ENCODE results near the gene ZMYND15.
A peak's percentile ranks its signal among the peaks of the same experiment; 100 is the strongest.
"Not testable (repeated sequence)": the region's sequence is repeated elsewhere in the genome, so short reads cannot be mapped to it uniquely, and the experiment has no call there.

ZMYND15 gene

GRCh38 chr17:4693416-4693815 lies 46.2 kb upstream of the ZMYND15 start:
- Histone ChIP-seq H3K36me3 (ENCODE audit: insufficient read depth) (no peaks in the 10 kb centered on the region), H3K9ac (no peak overlapping the region), H2AFZ (ENCODE audit: low read depth) (no peak overlapping the region), H3K27ac (no peak overlapping the region), H3K79me2 (ENCODE audit: insufficient read depth, low read depth) (no peaks in the 10 kb centered on the region), H3K4me1 (ENCODE audit: low read depth, poor library complexity, severe bottlenecking) (peaks cover 19% of the 10 kb centered on the region), H3K27me3 (ENCODE audit: insufficient read depth, low read depth) (no peaks in the 10 kb centered on the region), H3K4me2 (no peak overlapping the region), H3K4me3 (IDR thresholded peaks at IDR 0.05; ENCODE audit: insufficient read depth, low read depth, low read length) (no peak overlapping the region), H4K20me1 (ENCODE audit: insufficient read depth) (no peaks in the 10 kb centered on the region)
- TF ChIP-seq, protein P1, sequence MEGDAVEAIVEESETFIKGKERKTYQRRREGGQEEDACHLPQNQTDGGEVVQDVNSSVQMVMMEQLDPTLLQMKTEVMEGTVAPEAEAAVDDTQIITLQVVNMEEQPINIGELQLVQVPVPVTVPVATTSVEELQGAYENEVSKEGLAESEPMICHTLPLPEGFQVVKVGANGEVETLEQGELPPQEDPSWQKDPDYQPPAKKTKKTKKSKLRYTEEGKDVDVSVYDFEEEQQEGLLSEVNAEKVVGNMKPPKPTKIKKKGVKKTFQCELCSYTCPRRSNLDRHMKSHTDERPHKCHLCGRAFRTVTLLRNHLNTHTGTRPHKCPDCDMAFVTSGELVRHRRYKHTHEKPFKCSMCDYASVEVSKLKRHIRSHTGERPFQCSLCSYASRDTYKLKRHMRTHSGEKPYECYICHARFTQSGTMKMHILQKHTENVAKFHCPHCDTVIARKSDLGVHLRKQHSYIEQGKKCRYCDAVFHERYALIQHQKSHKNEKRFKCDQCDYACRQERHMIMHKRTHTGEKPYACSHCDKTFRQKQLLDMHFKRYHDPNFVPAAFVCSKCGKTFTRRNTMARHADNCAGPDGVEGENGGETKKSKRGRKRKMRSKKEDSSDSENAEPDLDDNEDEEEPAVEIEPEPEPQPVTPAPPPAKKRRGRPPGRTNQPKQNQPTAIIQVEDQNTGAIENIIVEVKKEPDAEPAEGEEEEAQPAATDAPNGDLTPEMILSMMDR (conservative IDR thresholded peaks at IDR 0.05; ENCODE audit: low read depth, low read length) = no peak

- no peak overlapping the region for H3K4me2 ChIP-seq
- no peaks in the 10 kb centered on the region for H3K79me2 ChIP-seq (ENCODE audit: insufficient read depth, low read depth)
- no peaks in the 10 kb centered on the region for H3K27me3 ChIP-seq (ENCODE audit: insufficient read depth, low read depth)
- H3K4me1 ChIP-seq (ENCODE audit: low read depth, poor library complexity, severe bottlenecking) = peaks cover 19% of the 10 kb centered on the region
- no peaks in the 10 kb centered on the region for H3K36me3 ChIP-seq (ENCODE audit: insufficient read depth)
- no peaks in the 10 kb centered on the region for H4K20me1 ChIP-seq (ENCODE audit: insufficient read depth)
- H3K9ac ChIP-seq = no peak overlapping the region
- TF ChIP-seq, protein P1 (conservative IDR thresholded peaks at IDR 0.05; ENCODE audit: low read depth, low read length) = no peak
- no peak overlapping the region for H2AFZ ChIP-seq (ENCODE audit: low read depth)
- no peak overlapping the region for H3K4me3 ChIP-seq (IDR thresholded peaks at IDR 0.05; ENCODE audit: insufficient read depth, low read depth, low read length)
- H3K27ac ChIP-seq = no peak overlapping the region
These were observed 43.2 kb upstream of the ZMYND15 start for GRCh38 chr17:4696437-4696805.

- H3K79me2 ChIP-seq (ENCODE audit: insufficient read depth, low read depth); H3K4me3 ChIP-seq (IDR thresholded peaks at IDR 0.05; ENCODE audit: insufficient read depth, low read depth, low read length); H4K20me1 ChIP-seq (ENCODE audit: insufficient read depth); H3K36me3 ChIP-seq (ENCODE audit: insufficient read depth); H3K27ac ChIP-seq; H3K9ac ChIP-seq; H3K4me2 ChIP-seq; H2AFZ ChIP-seq (ENCODE audit: low read depth); H3K27me3 ChIP-seq (ENCODE audit: insufficient read depth, low read depth): not testable (repeated sequence)
- peaks cover 16% of the 10 kb centered on the region for H3K4me1 ChIP-seq (ENCODE audit: low read depth, poor library complexity, severe bottlenecking)
These were observed 40.1 kb upstream of the ZMYND15 start for GRCh38 chr17:4699401-4700056.

DNA sequence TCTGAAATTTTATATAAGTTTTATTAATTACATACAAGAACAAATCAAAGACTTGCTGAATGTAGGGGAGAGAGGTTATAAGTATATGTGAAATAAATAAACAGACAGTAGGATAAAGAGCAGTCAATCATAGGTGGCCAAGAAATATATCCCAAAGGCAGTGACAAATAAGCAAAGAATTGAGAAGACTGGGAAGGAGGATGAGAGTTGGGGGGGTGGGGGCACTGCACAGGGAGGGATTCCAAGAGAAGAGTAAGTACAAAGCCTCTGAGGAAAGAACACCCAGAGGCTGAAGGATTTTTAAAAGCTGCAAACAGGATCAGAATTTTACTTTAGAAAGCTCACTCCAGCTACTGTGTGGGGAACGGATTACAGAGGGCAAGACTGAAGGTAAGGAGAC lies 38.5 kb upstream of the ZMYND15 start:
- no peak overlapping the region for H3K4me3 ChIP-seq (IDR thresholded peaks at IDR 0.05; ENCODE audit: insufficient read depth, low read depth, low read length)
- H2AFZ ChIP-seq (ENCODE audit: low read depth) = no peak overlapping the region
- no peaks in the 10 kb centered on the region for H3K36me3 ChIP-seq (ENCODE audit: insufficient read depth)
- no peak overlapping the region for H3K27ac ChIP-seq
- peaks cover 7% of the 10 kb centered on the region for H3K4me1 ChIP-seq (ENCODE audit: low read depth, poor library complexity, severe bottlenecking)
- no peaks in the 10 kb centered on the region for H4K20me1 ChIP-seq (ENCODE audit: insufficient read depth)
- no peaks in the 10 kb centered on the region for H3K27me3 ChIP-seq (ENCODE audit: insufficient read depth, low read depth)
- TF ChIP-seq, protein P1 (conservative IDR thresholded peaks at IDR 0.05; ENCODE audit: low read depth, low read length) = no peak
- H3K79me2 ChIP-seq (ENCODE audit: insufficient read depth, low read depth) = 0 out of 2 replicates have a peak, but pooled peaks cover 5% of the 10 kb centered on the region
- H3K9ac ChIP-seq = no peak overlapping the region
- no peak overlapping the region for H3K4me2 ChIP-seq

GRCh38 chr17:4703330-4703691 lies 36.3 kb upstream of the ZMYND15 start:
- peak overlapping the region; percentile 72; the same call in 1 of the 2 replicates for H3K9ac ChIP-seq
- H3K27me3 ChIP-seq (ENCODE audit: insufficient read depth, low read depth) = no peaks in the 10 kb centered on the region
- no peaks in the 10 kb centered on the region for H4K20me1 ChIP-seq (ENCODE audit: insufficient read depth)
- TF ChIP-seq, protein P1 (conservative IDR thresholded peaks at IDR 0.05; ENCODE audit: low read depth, low read length) = no peak
- no peak overlapping the region for H3K4me3 ChIP-seq (IDR thresholded peaks at IDR 0.05; ENCODE audit: insufficient read depth, low read depth, low read length)
- no peak overlapping the region; the same call in 1 of the 2 replicates for H3K27ac ChIP-seq
- H3K4me1 ChIP-seq (ENCODE audit: low read depth, poor library complexity, severe bottlenecking) = no peaks in the 10 kb centered on the region
- peak overlapping the region; percentile 45 for H3K4me2 ChIP-seq
- H3K36me3 ChIP-seq (ENCODE audit: insufficient read depth) = no peaks in the 10 kb centered on the region
- H2AFZ ChIP-seq (ENCODE audit: low read depth) = 0 out of 2 replicates have a peak overlapping the region, but pooled peaks have one; percentile 26
- 0 out of 2 replicates have a peak, but pooled peaks cover 5% of the 10 kb centered on the region for H3K79me2 ChIP-seq (ENCODE audit: insufficient read depth, low read depth)

- not testable (repeated sequence) for H3K4me3 ChIP-seq (IDR thresholded peaks at IDR 0.05; ENCODE audit: insufficient read depth, low read depth, low read length); H3K4me1 ChIP-seq (ENCODE audit: low read depth, poor library complexity, severe bottlenecking); H3K36me3 ChIP-seq (ENCODE audit: insufficient read depth); H2AFZ ChIP-seq (ENCODE audit: low read depth); H3K27me3 ChIP-seq (ENCODE audit: insufficient read depth, low read depth); H4K20me1 ChIP-seq (ENCODE audit: insufficient read depth); H3K4me2 ChIP-seq; H3K27ac ChIP-seq; H3K79me2 ChIP-seq (ENCODE audit: insufficient read depth, low read depth)
- H3K9ac ChIP-seq = 0 out of 2 replicates have a peak overlapping the region, but pooled peaks have one; percentile 72
These were observed 35.1 kb upstream of the ZMYND15 start for GRCh38 chr17:4704574-4704907.

All from KMS-11 (cell line).